ENCODE measurements around the gene HIBADH.
A peak's percentile ranks its signal among the peaks of the same experiment; 100 is the strongest.

HIBADH gene

GRCh38 chr7:27661811-27662489 lies 733 bp downstream of the HIBADH start:
- Histone ChIP-seq H3K4me1 (ENCODE audit: control insufficient read depth, insufficient read depth, low read length) (no peaks in the 10 kb centered on the region), H3K27me3 (ENCODE audit: control insufficient read depth, insufficient read depth, low read length, poor library complexity, severe bottlenecking) (no peaks in the 10 kb centered on the region), H3K4me3 (ENCODE audit: insufficient read depth, low read depth, low read length) (peak overlapping the region; percentile 93), H3K36me3 (ENCODE audit: control insufficient read depth, insufficient read depth, low read length) (no peaks in the 10 kb centered on the region), H3K9me3 (ENCODE audit: control insufficient read depth, low read length) (no peaks in the 10 kb centered on the region), H3K27ac (ENCODE audit: insufficient read depth, low read depth, low read length, poor library complexity, severe bottlenecking) (peak overlapping the region; percentile 69)
- WGBS, 2 experiments = 12 to 15% methylated on average over 18 of the region's 18 CpGs

- Histone ChIP-seq H3K4me1 (ENCODE audit: control insufficient read depth, insufficient read depth, low read length) (no peaks in the 10 kb centered on the region), H3K27me3 (ENCODE audit: control insufficient read depth, insufficient read depth, low read length, poor library complexity, severe bottlenecking) (no peaks in the 10 kb centered on the region), H3K9me3 (ENCODE audit: control insufficient read depth, low read length) (no peaks in the 10 kb centered on the region), H3K27ac (ENCODE audit: insufficient read depth, low read depth, low read length, poor library complexity, severe bottlenecking) (no peak overlapping the region), H3K4me3 (ENCODE audit: insufficient read depth, low read depth, low read length) (no peak overlapping the region), H3K36me3 (ENCODE audit: control insufficient read depth, insufficient read depth, low read length) (no peaks in the 10 kb centered on the region)
- 96 to 100% methylated on average over 2 of the region's 2 CpGs for WGBS, 2 experiments
These were observed 6.0 kb downstream of the HIBADH start for GRCh38 chr7:27656724-27657123.

DNA sequence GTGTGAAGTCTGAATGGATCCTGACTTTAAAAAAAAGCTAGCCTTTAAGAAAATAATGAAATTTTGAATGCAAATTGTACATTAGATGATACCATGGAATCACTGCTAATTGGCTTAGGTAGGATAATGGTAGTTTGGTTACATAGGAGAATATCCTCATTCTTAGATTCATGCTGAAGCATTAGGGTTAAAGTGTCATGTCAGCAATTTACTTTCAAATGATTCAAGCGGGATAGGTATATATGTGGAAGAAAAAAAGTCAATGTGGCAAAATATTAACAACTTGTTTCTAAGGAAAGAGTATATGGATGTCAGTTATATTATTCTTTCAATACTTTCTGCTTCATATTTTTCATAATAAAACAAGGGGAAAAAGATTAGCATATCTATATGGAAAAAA lies 7.5 kb downstream of the HIBADH start:
- Histone ChIP-seq H3K27ac (ENCODE audit: insufficient read depth, low read depth, low read length, poor library complexity, severe bottlenecking) (no peak overlapping the region), H3K4me3 (ENCODE audit: insufficient read depth, low read depth, low read length) (no peak overlapping the region), H3K9me3 (ENCODE audit: control insufficient read depth, low read length) (no peaks in the 10 kb centered on the region), H3K27me3 (ENCODE audit: control insufficient read depth, insufficient read depth, low read length, poor library complexity, severe bottlenecking) (no peaks in the 10 kb centered on the region), H3K36me3 (ENCODE audit: control insufficient read depth, insufficient read depth, low read length) (no peaks in the 10 kb centered on the region), H3K4me1 (ENCODE audit: control insufficient read depth, insufficient read depth, low read length) (no peaks in the 10 kb centered on the region)
- 91 to 100% methylated on average over 1 of the region's 1 CpG for WGBS, 2 experiments

DNA sequence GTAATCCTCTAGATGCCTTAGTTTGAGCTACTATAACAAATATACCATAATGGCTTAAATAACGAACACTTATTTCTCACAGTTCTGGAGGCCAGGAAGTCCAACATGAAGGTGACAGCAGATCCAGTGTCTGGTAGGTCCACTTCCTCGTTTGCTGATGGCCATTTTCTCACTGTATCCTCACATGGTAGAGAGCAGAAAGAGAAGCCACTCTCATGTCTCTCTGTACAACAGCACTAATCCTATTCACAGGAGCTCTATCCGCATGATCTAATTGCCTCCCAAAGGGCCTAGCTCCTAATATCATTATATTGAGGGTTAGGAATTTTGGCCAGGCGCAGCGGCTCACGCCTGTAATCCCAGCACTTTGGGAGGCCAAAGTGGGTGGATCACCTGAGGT lies 10.2 kb downstream of the HIBADH start:
- no peaks in the 10 kb centered on the region for H3K9me3 ChIP-seq (ENCODE audit: control insufficient read depth, low read length)
- no peaks in the 10 kb centered on the region for H3K36me3 ChIP-seq (ENCODE audit: control insufficient read depth, insufficient read depth, low read length)
- no peaks in the 10 kb centered on the region for H3K4me1 ChIP-seq (ENCODE audit: control insufficient read depth, insufficient read depth, low read length)
- H3K27me3 ChIP-seq (ENCODE audit: control insufficient read depth, insufficient read depth, low read length, poor library complexity, severe bottlenecking) = no peaks in the 10 kb centered on the region
- no peak overlapping the region for H3K27ac ChIP-seq (ENCODE audit: insufficient read depth, low read depth, low read length, poor library complexity, severe bottlenecking)
- WGBS, 2 experiments = 92 to 93% methylated on average over 6 of the region's 6 CpGs
- no peak overlapping the region for H3K4me3 ChIP-seq (ENCODE audit: insufficient read depth, low read depth, low read length)

GRCh38 chr7:27651702-27652101 lies 11.0 kb downstream of the HIBADH start:
- no peaks in the 10 kb centered on the region for H3K4me1 ChIP-seq (ENCODE audit: control insufficient read depth, insufficient read depth, low read length)
- H3K36me3 ChIP-seq (ENCODE audit: control insufficient read depth, insufficient read depth, low read length) = no peaks in the 10 kb centered on the region
- H3K27ac ChIP-seq (ENCODE audit: insufficient read depth, low read depth, low read length, poor library complexity, severe bottlenecking) = no peak overlapping the region
- no peak overlapping the region for H3K4me3 ChIP-seq (ENCODE audit: insufficient read depth, low read depth, low read length)
- no peaks in the 10 kb centered on the region for H3K9me3 ChIP-seq (ENCODE audit: control insufficient read depth, low read length)
- H3K27me3 ChIP-seq (ENCODE audit: control insufficient read depth, insufficient read depth, low read length, poor library complexity, severe bottlenecking) = no peaks in the 10 kb centered on the region

- Histone ChIP-seq H3K36me3 (ENCODE audit: control insufficient read depth, insufficient read depth, low read length) (no peaks in the 10 kb centered on the region), H3K4me1 (ENCODE audit: control insufficient read depth, insufficient read depth, low read length) (no peaks in the 10 kb centered on the region), H3K9me3 (ENCODE audit: control insufficient read depth, low read length) (no peaks in the 10 kb centered on the region), H3K27me3 (ENCODE audit: control insufficient read depth, insufficient read depth, low read length, poor library complexity, severe bottlenecking) (no peaks in the 10 kb centered on the region), H3K27ac (ENCODE audit: insufficient read depth, low read depth, low read length, poor library complexity, severe bottlenecking) (no peak overlapping the region), H3K4me3 (ENCODE audit: insufficient read depth, low read depth, low read length) (no peak overlapping the region)
- 93 to 94% methylated on average over 4 of the region's 4 CpGs for WGBS, 2 experiments
These were observed 12.4 kb downstream of the HIBADH start for GRCh38 chr7:27650283-27650682.

- Histone ChIP-seq H3K27ac (ENCODE audit: insufficient read depth, low read depth, low read length, poor library complexity, severe bottlenecking) (no peak overlapping the region), H3K9me3 (ENCODE audit: control insufficient read depth, low read length) (no peaks in the 10 kb centered on the region)
- WGBS, 2 experiments = 86 to 100% methylated on average over 1 of the region's 1 CpG
These were observed 15.2 kb downstream of the HIBADH start for GRCh38 chr7:27647489-27647888.

DNA sequence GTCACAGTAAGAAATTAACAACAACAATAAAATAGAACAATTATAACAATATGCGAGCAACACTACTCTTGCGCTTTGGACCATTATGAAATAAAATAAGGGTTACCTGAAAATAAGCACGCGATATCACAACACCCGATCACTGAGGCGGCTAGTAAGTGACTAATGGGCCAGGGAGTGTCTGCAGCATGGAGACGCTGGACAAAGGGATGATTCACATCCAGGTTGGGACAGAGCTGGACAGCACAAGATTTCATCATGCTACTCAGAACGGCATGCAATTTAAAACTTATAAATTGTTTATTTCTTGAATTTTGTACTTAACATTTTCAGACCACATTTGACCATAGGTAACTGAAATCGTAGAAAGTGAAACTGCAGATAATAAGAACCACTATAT lies 15.6 kb downstream of the HIBADH start:
- H3K27ac ChIP-seq (ENCODE audit: insufficient read depth, low read depth, low read length, poor library complexity, severe bottlenecking) = no peak overlapping the region
- H3K9me3 ChIP-seq (ENCODE audit: control insufficient read depth, low read length) = no peaks in the 10 kb centered on the region
- WGBS, 2 experiments = 96 to 97% methylated on average over 7 to 8 of the region's 9 CpGs
- H3K4me1 ChIP-seq (ENCODE audit: control insufficient read depth, insufficient read depth, low read length) = no peaks in the 10 kb centered on the region
- no peaks in the 10 kb centered on the region for H3K36me3 ChIP-seq (ENCODE audit: control insufficient read depth, insufficient read depth, low read length)
- H3K27me3 ChIP-seq (ENCODE audit: control insufficient read depth, insufficient read depth, low read length, poor library complexity, severe bottlenecking) = no peaks in the 10 kb centered on the region
- H3K4me3 ChIP-seq (ENCODE audit: insufficient read depth, low read depth, low read length) = no peak overlapping the region

More at GRCh38 chr7:27647489-27647888, 15.2 kb downstream of the HIBADH start:
- H3K27me3 ChIP-seq (ENCODE audit: control insufficient read depth, insufficient read depth, low read length, poor library complexity, severe bottlenecking) = no peaks in the 10 kb centered on the region
- no peak overlapping the region for H3K4me3 ChIP-seq (ENCODE audit: insufficient read depth, low read depth, low read length)
- no peaks in the 10 kb centered on the region for H3K36me3 ChIP-seq (ENCODE audit: control insufficient read depth, insufficient read depth, low read length)
- no peaks in the 10 kb centered on the region for H3K4me1 ChIP-seq (ENCODE audit: control insufficient read depth, insufficient read depth, low read length)

- H3K27ac ChIP-seq (ENCODE audit: insufficient read depth, low read depth, low read length, poor library complexity, severe bottlenecking) = no peak overlapping the region
- no peaks in the 10 kb centered on the region for H3K36me3 ChIP-seq (ENCODE audit: control insufficient read depth, insufficient read depth, low read length)
- H3K4me1 ChIP-seq (ENCODE audit: control insufficient read depth, insufficient read depth, low read length) = peaks cover 11% of the 10 kb centered on the region
- WGBS, 2 experiments = 87 to 88% methylated on average over 2 of the region's 2 CpGs
- no peaks in the 10 kb centered on the region for H3K9me3 ChIP-seq (ENCODE audit: control insufficient read depth, low read length)
- H3K4me3 ChIP-seq (ENCODE audit: insufficient read depth, low read depth, low read length) = no peak overlapping the region
- no peaks in the 10 kb centered on the region for H3K27me3 ChIP-seq (ENCODE audit: control insufficient read depth, insufficient read depth, low read length, poor library complexity, severe bottlenecking)
These were observed 20.4 kb downstream of the HIBADH start for GRCh38 chr7:27642271-27642670.

- Histone ChIP-seq H3K27ac (ENCODE audit: insufficient read depth, low read depth, low read length, poor library complexity, severe bottlenecking) (no peak overlapping the region), H3K4me1 (ENCODE audit: control insufficient read depth, insufficient read depth, low read length) (peaks cover 11% of the 10 kb centered on the region), H3K9me3 (ENCODE audit: control insufficient read depth, low read length) (no peaks in the 10 kb centered on the region), H3K4me3 (ENCODE audit: insufficient read depth, low read depth, low read length) (no peak overlapping the region), H3K27me3 (ENCODE audit: control insufficient read depth, insufficient read depth, low read length, poor library complexity, severe bottlenecking) (no peaks in the 10 kb centered on the region), H3K36me3 (ENCODE audit: control insufficient read depth, insufficient read depth, low read length) (no peaks in the 10 kb centered on the region)
- WGBS, 2 experiments = 80 to 84% methylated on average over 4 of the region's 4 CpGs
These were observed 21.0 kb downstream of the HIBADH start for GRCh38 chr7:27641581-27642230.
